ENCODE measurements around the gene ARPC2. TPM values are rescaled to one million over a fixed set of nuclear protein-coding genes. Genes with fewer than 3 reads are reported as not detected.

The ARPC2 gene
- total RNA-seq, 1 donor from 2014 or later: 135 TPM

DNA sequence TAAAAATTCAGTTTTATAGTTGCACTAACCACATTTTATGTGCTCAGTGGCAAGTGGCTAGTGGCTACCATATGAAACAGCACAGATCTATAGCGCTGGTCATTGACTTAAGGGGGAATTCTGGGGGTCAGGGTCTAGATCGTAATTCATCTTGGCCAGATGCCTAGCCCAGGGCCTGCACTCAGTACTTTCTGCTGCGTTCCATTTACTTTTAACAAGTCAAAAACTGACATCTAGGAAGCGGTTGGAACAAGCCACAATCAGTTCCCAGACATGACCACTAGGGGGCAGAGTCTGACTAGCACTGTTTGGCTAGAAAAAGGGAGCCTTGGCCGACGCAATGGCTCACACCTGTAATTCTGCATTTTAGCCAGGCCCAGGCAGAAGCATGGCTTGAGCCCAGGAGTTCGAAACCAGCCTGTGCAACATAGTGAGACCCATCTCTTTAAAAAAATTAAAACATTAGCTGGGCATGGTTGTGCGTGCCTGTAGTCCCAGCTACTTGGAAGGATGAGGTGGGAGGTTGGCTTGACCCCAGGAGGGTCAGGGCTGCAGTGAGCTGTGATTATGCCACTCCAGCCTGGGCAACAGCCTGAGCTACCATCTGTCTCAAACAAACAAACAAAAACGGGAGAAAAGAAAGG, 84.3 kb downstream of the ARPC2 start:
- no peaks in the 10 kb centered on the region for H3K27me3 ChIP-seq (ENCODE audit: low read depth)
- H3K27ac ChIP-seq (replicated peaks): no peak overlapping the region
- no peaks in the 10 kb centered on the region for H3K4me1 ChIP-seq
- H3K36me3 ChIP-seq: no peaks in the 10 kb centered on the region
- no peaks in the 10 kb centered on the region for H3K9me3 ChIP-seq (replicated peaks)
- DNase-seq: peak; percentile 75
- H3K4me3 ChIP-seq: no peak overlapping the region
- TF ChIP-seq, protein P1, sequence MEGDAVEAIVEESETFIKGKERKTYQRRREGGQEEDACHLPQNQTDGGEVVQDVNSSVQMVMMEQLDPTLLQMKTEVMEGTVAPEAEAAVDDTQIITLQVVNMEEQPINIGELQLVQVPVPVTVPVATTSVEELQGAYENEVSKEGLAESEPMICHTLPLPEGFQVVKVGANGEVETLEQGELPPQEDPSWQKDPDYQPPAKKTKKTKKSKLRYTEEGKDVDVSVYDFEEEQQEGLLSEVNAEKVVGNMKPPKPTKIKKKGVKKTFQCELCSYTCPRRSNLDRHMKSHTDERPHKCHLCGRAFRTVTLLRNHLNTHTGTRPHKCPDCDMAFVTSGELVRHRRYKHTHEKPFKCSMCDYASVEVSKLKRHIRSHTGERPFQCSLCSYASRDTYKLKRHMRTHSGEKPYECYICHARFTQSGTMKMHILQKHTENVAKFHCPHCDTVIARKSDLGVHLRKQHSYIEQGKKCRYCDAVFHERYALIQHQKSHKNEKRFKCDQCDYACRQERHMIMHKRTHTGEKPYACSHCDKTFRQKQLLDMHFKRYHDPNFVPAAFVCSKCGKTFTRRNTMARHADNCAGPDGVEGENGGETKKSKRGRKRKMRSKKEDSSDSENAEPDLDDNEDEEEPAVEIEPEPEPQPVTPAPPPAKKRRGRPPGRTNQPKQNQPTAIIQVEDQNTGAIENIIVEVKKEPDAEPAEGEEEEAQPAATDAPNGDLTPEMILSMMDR (IDR thresholded peaks at IDR 0.05; ENCODE audit: borderline replicate concordance): peak; percentile 98
- intact Hi-C loops (cut with micrococcal nuclease): loop anchor here (2.0 to 5.0 kb wide), 2 partner anchors 56 to 166 kb away; partner anchors contain the start of gene CATIP

Small RNAs within 50 kb of the gene (microRNA-seq; reads per million reads assigned to microRNA genes)
- 5.0 reads per million, percentile 13 among the genes with 10 or more reads in this experiment for gene MIR6513

Other genes with a start within 250 kb of the ARPC2 start
- gene TNS1, start 214.2 kb upstream of the ARPC2 start, total RNA-seq: 828 TPM
- gene RUFY4, start 147.9 kb upstream of the ARPC2 start, total RNA-seq: not detected
- gene CXCR2, start 91.2 kb upstream of the ARPC2 start, total RNA-seq: 0.96 TPM
- gene CXCR1, start 50.2 kb upstream of the ARPC2 start, total RNA-seq: 0.44 TPM
- 1.5 TPM for gene GPBAR1, start 43.8 kb downstream of the ARPC2 start, total RNA-seq
- gene AAMP, start 52.9 kb downstream of the ARPC2 start, total RNA-seq: 50.5 TPM
- gene PNKD, start 53.3 kb downstream of the ARPC2 start, total RNA-seq: 75.4 TPM
- gene TMBIM1, start 75.3 kb downstream of the ARPC2 start, total RNA-seq: 111 TPM
- not detected for gene CATIP, start 139.7 kb downstream of the ARPC2 start, total RNA-seq
- gene SLC11A1, start 165.1 kb downstream of the ARPC2 start, total RNA-seq: 6.4 TPM
- 81.5 TPM for gene CTDSP1, start 182.7 kb downstream of the ARPC2 start, total RNA-seq
- gene VIL1, start 201.9 kb downstream of the ARPC2 start, total RNA-seq: not detected